HepG2 (cell line): ENCODE results near the gene RGS8. TPM values are rescaled to one million over a fixed set of nuclear protein-coding genes. Genes with fewer than 3 reads are reported as not detected.

ENCODE experiments used
- ATAC-seq: fragments of 200-7000 bp; cut with Tn5 transposase; 3 replicates; pipeline ENCODE4 v1.9.1; 2020; ENCODE audit warnings: mild to moderate bottlenecking, moderate library complexity
- BruUV-seq: library from RNA; stranded (reverse); fragments of 400-500 nt; replicated peaks from 2 replicates; lab custom pipeline; 2021; lab: Mats Ljungman, UMichigan
- CTCF ChIA-PET: fragments of 300-600 bp; formaldehyde crosslinking; extraction: SDS; loops from one replicate; lab custom pipeline; 2021; ENCODE audit warnings: low total read pairs, inconsistent platforms, low intra/inter-chr PET ratio; lab: Yijun Ruan, JAX
- POLR2A ChIA-PET: fragments of 350-600 bp; sonication (Branson Sonifier 250); formaldehyde crosslinking; loops from one replicate; lab custom pipeline; 2020; ENCODE audit warnings: antibody characterized with exemption, inconsistent platforms; lab: Yijun Ruan, JAX
- DNase-seq: peaks from one replicate; pipeline ENCODE4 v3.0.0-alpha.2; 2015; ENCODE audit warnings: low spot score
- FAIRE-seq: peaks from 3 replicates; lab custom pipeline; 2011; peaks lifted over from hg19 to GRCh38; lab: Jason Lieb, UNC
- H2AFZ ChIP-seq: one replicate; pipeline ENCODE4 v1.6.1; 2011; ENCODE audit warnings: low read length, inconsistent platforms
- H3K27ac ChIP-seq: fragments of 300-600 bp; 3 replicates; pipeline ENCODE4 v1.8.0; 2011; ENCODE audit warnings: mixed run types, mild to moderate bottlenecking, mixed read lengths, low read length, inconsistent platforms; ENCODE audit not compliant: insufficient read depth; ENCODE audit errors: extremely low read length
- H3K27me3 ChIP-seq, 2 experiments: fragments of 200-600 bp in 1 of 2; 2 replicates in 1 of 2; 3 replicates in 1 of 2; pipeline versions ENCODE4 v1.6.0 to v1.8.0; 2011; ENCODE audit warnings: low read length in 2 of 2, mild to moderate bottlenecking in 2 of 2, moderate library complexity in 2 of 2, inconsistent platforms in 1 of 2; ENCODE audit not compliant: insufficient read depth in 2 of 2, control insufficient read depth in 1 of 2
- H3K36me3 ChIP-seq, 2 experiments: fragments of 200-600 bp in 1 of 2; replicated peaks in 1 of 2; 2 replicates in 1 of 2; 3 replicates in 1 of 2; pipeline versions ENCODE4 v1.5.1 to v1.8.0; 2011; ENCODE audit warnings: low read length in 2 of 2, inconsistent platforms in 1 of 2; ENCODE audit not compliant: insufficient read depth in 2 of 2, control insufficient read depth in 1 of 2
- H3K4me1 ChIP-seq: 2 replicates; pipeline ENCODE4 v1.5.1; 2012; ENCODE audit warnings: low read length, inconsistent platforms; ENCODE audit not compliant: insufficient read depth
- H3K4me2 ChIP-seq: 2 replicates; pipeline ENCODE4 v1.6.0; 2011; ENCODE audit warnings: low read depth, low read length, inconsistent platforms
- H3K4me3 ChIP-seq, 3 experiments: fragments of 200-600 bp in 1 of 3; sonication (generic), shearing (Covaris generic) in 1 of 3; replicated peaks in 1 of 3; 2 replicates each; pipeline ENCODE4 v1.5.1; 2011 to 2016; ENCODE audit warnings: low read length in 3 of 3, inconsistent platforms in 2 of 3, low read depth in 2 of 3, mild to moderate bottlenecking in 2 of 3, control low read depth in 1 of 3, mixed read lengths in 1 of 3; ENCODE audit not compliant: insufficient read depth in 1 of 3
- H3K79me2 ChIP-seq: one replicate; pipeline ENCODE4 v1.6.1; 2011; ENCODE audit warnings: low read length, inconsistent platforms; ENCODE audit not compliant: insufficient read depth
- H3K9ac ChIP-seq: 2 replicates; pipeline ENCODE4 v1.6.0; 2011; ENCODE audit warnings: mild to moderate bottlenecking, low read depth, low read length, inconsistent platforms; ENCODE audit not compliant: insufficient read depth
- H3K9me3 ChIP-seq: 2 replicates; pipeline ENCODE4 v1.5.1; 2012; ENCODE audit warnings: mild to moderate bottlenecking, low read length
- H4K20me1 ChIP-seq: 2 replicates; pipeline ENCODE4 v1.6.0; 2011; ENCODE audit warnings: inconsistent platforms, mild to moderate bottlenecking, low read length, moderate library complexity; ENCODE audit not compliant: insufficient read depth
- AHR ChIP-seq: IDR thresholded peaks from 2 replicates; pipeline ENCODE4 v1.6.1; 2018; ENCODE audit warnings: missing genetic modification reagents, missing compliant biosample characterization
- CREM ChIP-seq, 2 experiments: sonication (generic) in 1 of 2; formaldehyde crosslinking in 1 of 2; IDR thresholded peaks; 2 replicates each; pipeline versions ENCODE4 v1.4.0 to v1.6.1; 2016 to 2020; ENCODE audit warnings: antibody characterized with exemption in 1 of 2, mild to moderate bottlenecking in 1 of 2, missing genetic modification reagents in 1 of 2
- EED ChIP-seq: sonication (generic); formaldehyde crosslinking; IDR thresholded peaks from 2 replicates; pipeline ENCODE4 v1.5.0; 2020; ENCODE audit warnings: mild to moderate bottlenecking, missing genetic modification reagents
- ELF3 ChIP-seq: IDR thresholded peaks from 2 replicates; pipeline ENCODE4 v1.6.1; 2016; ENCODE audit warnings: missing genetic modification reagents, missing compliant biosample characterization
- FOXO4 ChIP-seq: sonication (generic); formaldehyde crosslinking; conservative IDR thresholded peaks from 2 replicates; pipeline ENCODE4 v1.8.1; 2023; ENCODE audit warnings: missing genetic modification reagents
- GPN1 ChIP-seq: sonication (generic); formaldehyde crosslinking; IDR thresholded peaks from 2 replicates; pipeline ENCODE4 v1.5.1; 2020; ENCODE audit warnings: missing genetic modification reagents, borderline replicate concordance
- KDM6A ChIP-seq: IDR thresholded peaks from 2 replicates; pipeline ENCODE4 v1.6.1; 2016; ENCODE audit warnings: low read depth
- MYC ChIP-seq: sonication (generic); formaldehyde crosslinking; IDR thresholded peaks from 2 replicates; pipeline ENCODE4 v1.9.0; 2021; ENCODE audit warnings: missing genetic modification reagents, borderline replicate concordance
- PRMT3 ChIP-seq: sonication (generic); formaldehyde crosslinking; IDR thresholded peaks from 2 replicates; pipeline ENCODE4 v1.8.1; 2022; ENCODE audit warnings: low read depth, mild to moderate bottlenecking, moderate library complexity, missing genetic modification reagents, borderline replicate concordance
- RELA ChIP-seq: sonication (generic); formaldehyde crosslinking; IDR thresholded peaks from 2 replicates; pipeline ENCODE4 v1.4.0; 2020; ENCODE audit warnings: missing genetic modification reagents
- RFX3 ChIP-seq: IDR thresholded peaks from 2 replicates; pipeline ENCODE4 v1.6.1; 2016; ENCODE audit warnings: missing biosample characterization, missing genetic modification reagents
- ZNF124 ChIP-seq: sonication (generic); formaldehyde crosslinking; IDR thresholded peaks from 2 replicates; pipeline ENCODE4 v1.4.0; 2020; ENCODE audit warnings: missing genetic modification reagents
- ZNF441 ChIP-seq: sonication (generic); formaldehyde crosslinking; IDR thresholded peaks from 2 replicates; pipeline ENCODE4 v1.7.0; 2021; ENCODE audit warnings: missing genetic modification reagents, borderline replicate concordance
- ZNF562 ChIP-seq: sonication (generic); formaldehyde crosslinking; IDR thresholded peaks from 2 replicates; pipeline ENCODE4 v1.8.0; 2022; ENCODE audit warnings: missing genetic modification reagents, borderline replicate concordance
- WGBS: methylation state at CpG from one replicate; pipeline ENCODE4 v1.1.6; 2017; ENCODE audit warnings: low lambda C conversion rate; 5-methylcytosine and 5-hydroxymethylcytosine counted together
- in situ Hi-C: cut with HindIII; loops from 2 replicates; pipeline ENCODE4 v1.10.0; 2017; ENCODE audit warnings: low pct_unique_long_range_greater_than_20kb; ENCODE audit not compliant: extremely low pct_ligation_motif_present
- intact Hi-C: fragments of 100-400 bp; cut with micrococcal nuclease; formaldehyde crosslinking; loops from one replicate; pipeline ENCODE4 v1.10.0; 2022; ENCODE audit not compliant: unreplicated experiment
- polyA plus RNA-seq, 8 experiments: library from polyadenylated mRNA; depleted of rRNA in 3 of 8; stranded (reverse) in 7 of 8; unstranded in 1 of 8; fragments of >200 nt; fragmentation: Illumina TruSeq in 4 of 8; extraction: Trizol in 4 of 8; gene quantifications; 2 replicates each; pipeline versions ENCODE4 v1.2.1 to v1.2.3, GENCODE V29; 2011 to 2016; ENCODE audit warnings: low read depth in 4 of 8, missing spikeins in 1 of 8, mixed read lengths in 1 of 8; ENCODE audit not compliant: insufficient read depth in 1 of 8
- total RNA-seq, 5 experiments: library from RNA; depleted of rRNA; stranded (reverse); fragments of >200 nt; fragmentation: Illumina TruSeq; extraction: Trizol; gene quantifications; 2 replicates each; pipeline ENCODE4 v1.2.3, GENCODE V29; 2016; ENCODE audit warnings: low read depth in 1 of 5

RGS8 gene
- total and polyA plus RNA-seq, 2 of the 13 experiments (the other 11 are each of a cell fraction or from before 2014, with no cell fraction given): not detected

DNA sequence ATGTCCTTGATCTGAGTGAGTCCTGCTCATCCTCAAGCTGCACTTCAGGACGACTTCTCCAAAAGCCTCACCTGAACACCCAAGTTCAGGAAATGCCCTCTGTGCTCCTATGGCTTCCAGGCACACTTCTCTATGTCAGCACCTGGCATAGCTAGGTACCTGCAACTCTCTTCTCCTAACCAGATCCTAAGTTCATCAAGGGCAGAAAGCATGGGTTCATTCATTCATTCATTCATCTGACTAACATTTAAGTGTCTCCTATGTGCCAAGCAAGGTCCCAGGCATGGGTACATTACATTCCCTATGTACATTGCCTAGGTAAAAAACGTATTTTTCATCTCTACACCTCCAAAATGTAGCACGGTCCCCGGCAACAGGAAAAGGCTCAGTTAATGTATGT lies 4.0 kb downstream of the RGS8 start:
- no peak overlapping the region for H3K4me2 ChIP-seq
- H3K9ac ChIP-seq: no peak overlapping the region
- WGBS: 19% methylated on average over 4 of the region's 4 CpGs
- H3K36me3 ChIP-seq: no peaks in the 10 kb centered on the region
- no TSS peak for BruUV-seq
- FAIRE-seq: no peak
- H3K27me3 ChIP-seq: no peaks in the 10 kb centered on the region; a peak in 1 of 5 replicates
- H4K20me1 ChIP-seq: no peaks in the 10 kb centered on the region; the same call in 1 of the 2 replicates
- no peak overlapping the region for H3K4me3 ChIP-seq
- no peak for ATAC-seq
- POLR2A ChIA-PET: no interaction called here
- in situ Hi-C loops (no loop called here), intact Hi-C loops (no loop called here)
- DNase-seq: no peak
- TF ChIP-seq ZNF124 (no peak), FOXO4 (no peak)
- no peak overlapping the region for H3K27ac ChIP-seq
- no peaks in the 10 kb centered on the region for H3K79me2 ChIP-seq
- CTCF ChIA-PET: no interaction called here
- H3K9me3 ChIP-seq: no peaks in the 10 kb centered on the region
- H2AFZ ChIP-seq: no peak overlapping the region
- no peaks in the 10 kb centered on the region for H3K4me1 ChIP-seq

- H2AFZ ChIP-seq: no peak overlapping the region
- WGBS: 8% methylated on average over 8 of the region's 8 CpGs
- no peaks in the 10 kb centered on the region for H3K36me3 ChIP-seq
- no peaks in the 10 kb centered on the region for H3K9me3 ChIP-seq
- in situ Hi-C loops (no loop called here), intact Hi-C loops (no loop called here)
- TF ChIP-seq AHR (CRISPR knock-in tag) (no peak), MYC (CRISPR knock-in tag) (no peak), PRMT3 (CRISPR knock-in tag) (no peak), ZNF562 (no peak), CREM (IDR thresholded peaks at IDR 0.05) (no peak), CREM (CRISPR knock-in tag; IDR thresholded peaks at IDR 0.05) (no peak), RELA (CRISPR knock-in tag) (no peak), RFX3 (no peak), ZNF441 (CRISPR knock-in tag) (no peak), GPN1 (CRISPR knock-in tag) (no peak), ELF3 (CRISPR knock-in tag) (no peak), EED (no peak), KDM6A (CRISPR knock-in tag) (no peak)
- H3K27ac ChIP-seq: no peak overlapping the region
- FAIRE-seq (no peak), ATAC-seq (no peak), DNase-seq (no peak)
- H3K9ac ChIP-seq: no peak overlapping the region
- BruUV-seq: no TSS peak
- no peaks in the 10 kb centered on the region for H3K4me1 ChIP-seq
- H3K4me2 ChIP-seq: no peak overlapping the region
- H3K27me3 ChIP-seq: peaks cover 0 to 1% of the 10 kb centered on the region in 2 experiments; a peak in 2 of 5 replicates
- no peaks in the 10 kb centered on the region; the same call in 1 of the 2 replicates for H4K20me1 ChIP-seq
- POLR2A ChIA-PET: no interaction called here
- no peak overlapping the region for H3K4me3 ChIP-seq
- H3K79me2 ChIP-seq: no peaks in the 10 kb centered on the region
- CTCF ChIA-PET: no interaction called here
Measured at GRCh38 chr1:182679684-182680083, 4.7 kb downstream of the RGS8 start.
